Endothelial cell of umbilical vein (primary cell): Measurements from ENCODE around the gene CLEC16A. TPM values are rescaled to one million over a fixed set of nuclear protein-coding genes. Genes with fewer than 3 reads are reported as not detected.

Experiments used
- BruUV-seq: library from RNA; stranded (reverse); fragments of 400-500 nt; replicated peaks from 2 replicates; lab custom pipeline; 2021; lab: Mats Ljungman, UMichigan
- CTCF ChIA-PET: fragments of 300-600, 350-600 bp; sonication (Branson Sonifier 250); formaldehyde crosslinking; loops from one replicate; lab custom pipeline; 2021; ENCODE audit warnings: antibody characterized with exemption, inconsistent platforms; lab: Charles Lee
- POLR2A ChIA-PET: fragments of 300-600, 350-600 bp; sonication (Branson Sonifier 250); formaldehyde crosslinking; loops from one replicate; lab custom pipeline; 2021; ENCODE audit warnings: antibody characterized with exemption, inconsistent platforms; lab: Charles Lee
- DNase-seq: peaks from one replicate; pipeline ENCODE4 v3.0.0-alpha.2; 2011; ENCODE audit warnings: low read depth, low spot score
- FAIRE-seq: peaks from 2 replicates; lab custom pipeline; 2011; peaks lifted over from hg19 to GRCh38; lab: Jason Lieb, UNC
- H2AFZ ChIP-seq: 2 replicates; pipeline ENCODE4 v1.6.0; 2012; ENCODE audit warnings: low read depth, low read length, control low read depth, inconsistent platforms
- H3K27ac ChIP-seq: 2 replicates; pipeline ENCODE4 v1.5.1; 2011; ENCODE audit warnings: low read depth, mild to moderate bottlenecking, control low read depth, low read length, moderate library complexity; ENCODE audit not compliant: insufficient read depth
- H3K27me3 ChIP-seq, 2 experiments: 2 replicates each; pipeline versions ENCODE4 v1.6.0 to v1.6.1; 2011; ENCODE audit warnings: low read length in 2 of 2, mixed read lengths in 1 of 2; ENCODE audit not compliant: control insufficient read depth in 2 of 2, insufficient read depth in 2 of 2
- H3K36me3 ChIP-seq, 2 experiments: 2 replicates in 1 of 2; 3 replicates in 1 of 2; pipeline ENCODE4 v1.5.1; 2011; ENCODE audit warnings: low read length in 2 of 2, mild to moderate bottlenecking in 1 of 2, moderate library complexity in 1 of 2; ENCODE audit not compliant: control insufficient read depth in 2 of 2, insufficient read depth in 2 of 2; ENCODE audit errors: extremely low read depth in 1 of 2
- H3K4me1 ChIP-seq: 3 replicates; pipeline ENCODE4 v1.5.1; 2011; ENCODE audit warnings: mild to moderate bottlenecking, low read length; ENCODE audit not compliant: control insufficient read depth, insufficient read depth; ENCODE audit errors: extremely low read depth
- H3K4me2 ChIP-seq: 2 replicates; pipeline ENCODE4 v1.6.1; 2011; ENCODE audit warnings: low read length, control low read depth, mixed read lengths; ENCODE audit not compliant: insufficient read depth
- H3K4me3 ChIP-seq, 3 experiments: fragments of 200-600 bp in 1 of 3; sonication (generic), shearing (Covaris generic) in 1 of 3; replicated peaks in 1 of 3; 2 replicates each; pipeline ENCODE4 v1.5.1; 2011 to 2016; ENCODE audit warnings: control low read depth in 3 of 3, low read length in 3 of 3, mild to moderate bottlenecking in 2 of 3, inconsistent platforms in 1 of 3, low read depth in 1 of 3, moderate library complexity in 1 of 3; ENCODE audit not compliant: insufficient read depth in 1 of 3
- H3K79me2 ChIP-seq: 2 replicates; pipeline ENCODE4 v1.6.0; 2012; ENCODE audit warnings: low read length, inconsistent platforms; ENCODE audit not compliant: control insufficient read depth, insufficient read depth
- H3K9ac ChIP-seq: replicated peaks from 2 replicates; pipeline ENCODE3; 2011; ENCODE audit warnings: low read length, control low read depth; ENCODE audit not compliant: insufficient read depth; ENCODE audit errors: extremely low read depth
- H3K9me1 ChIP-seq: replicated peaks from 3 replicates; pipeline ENCODE4 v1.6.0; 2011; ENCODE audit warnings: mild to moderate bottlenecking, low read length; ENCODE audit not compliant: control insufficient read depth, insufficient read depth; ENCODE audit errors: extremely low read depth
- H3K9me3 ChIP-seq: replicated peaks from 2 replicates; pipeline ENCODE4 v1.5.1; 2012; ENCODE audit warnings: low read length, inconsistent platforms; ENCODE audit not compliant: control insufficient read depth, insufficient read depth
- H4K20me1 ChIP-seq: replicated peaks from 2 replicates; pipeline ENCODE3; 2011; ENCODE audit warnings: mild to moderate bottlenecking, low read length; ENCODE audit not compliant: control insufficient read depth, insufficient read depth; ENCODE audit errors: extremely low read depth
- CTCF ChIP-seq, 2 donors: IDR thresholded peaks; 1 replicate in 1 of 2; 2 replicates in 1 of 2; pipeline ENCODE4 v1.5.1; 2011; ENCODE audit warnings: low read length in 2 of 2, mild to moderate bottlenecking in 2 of 2, moderate library complexity in 2 of 2, control low read depth in 1 of 2, inconsistent platforms in 1 of 2, low read depth in 1 of 2; ENCODE audit not compliant: insufficient read depth in 1 of 2; ENCODE audit errors: extremely low read depth in 1 of 2
- EZH2 ChIP-seq: IDR thresholded peaks from 2 replicates; pipeline ENCODE4 v1.6.1; 2012; ENCODE audit warnings: borderline replicate concordance, low read depth, mild to moderate bottlenecking, moderate library complexity, low read length, inconsistent platforms; ENCODE audit not compliant: severe bottlenecking
- FOS ChIP-seq: IDR thresholded peaks from 2 replicates; pipeline ENCODE4 v1.6.1; 2011; ENCODE audit warnings: mild to moderate bottlenecking, low read length, moderate library complexity, borderline replicate concordance; ENCODE audit not compliant: insufficient read depth
- GATA2 ChIP-seq: IDR thresholded peaks from 2 replicates; pipeline ENCODE4 v1.7.0; 2011; ENCODE audit warnings: low read depth, mild to moderate bottlenecking, moderate library complexity, mixed read lengths, low read length; ENCODE audit not compliant: insufficient read length, insufficient read depth
- JUN ChIP-seq: IDR thresholded peaks from 2 replicates; pipeline ENCODE4 v1.6.1; 2011; ENCODE audit warnings: borderline replicate concordance, low read depth; ENCODE audit not compliant: insufficient read length, insufficient read depth
- MYC ChIP-seq: IDR thresholded peaks from one replicate; pipeline ENCODE4 v1.6.1; 2011; ENCODE audit warnings: mild to moderate bottlenecking, low read depth, low read length
- POLR2A ChIP-seq: IDR thresholded peaks from 2 replicates; pipeline ENCODE4 v1.6.1; 2012; ENCODE audit warnings: low read depth, mild to moderate bottlenecking, control low read depth, low read length
- POLR2AphosphoS5 ChIP-seq: IDR thresholded peaks from 2 replicates; pipeline ENCODE4 v1.6.1; 2012; ENCODE audit warnings: low read depth, mild to moderate bottlenecking, control low read depth, low read length, moderate library complexity; ENCODE audit not compliant: insufficient read depth
- dilution Hi-C: fragments of 300-500 bp; cut with MboI; formaldehyde crosslinking; loops from one replicate; pipeline ENCODE4 v1.15.0; 2019; ENCODE audit warnings: low sequenced_read_pairs; ENCODE audit not compliant: extremely low pct_ligation_motif_present
- intact Hi-C: fragments of 100-400 bp; cut with micrococcal nuclease; formaldehyde crosslinking; loops from one replicate; pipeline ENCODE4 v1.10.0; 2022
- polyA plus RNA-seq, 4 experiments: library from polyadenylated mRNA; depleted of rRNA in 3 of 4; stranded (reverse) in 3 of 4; unstranded in 1 of 4; fragments of >200 nt; gene quantifications; 2 replicates each; pipeline versions ENCODE4 v1.2.1 to v1.2.3, GENCODE V29; 2011 to 2012; ENCODE audit warnings: missing spikeins in 1 of 4
- total RNA-seq: library from RNA; stranded (reverse); gene quantifications from 2 replicates; pipeline ENCODE4 v1.2.3, GENCODE V29; 2021
- TF ChIP-seq, protein P1 (sequence below): IDR thresholded peaks from 2 replicates; pipeline ENCODE4 v1.6.1; 2011; ENCODE audit not compliant: insufficient read depth, insufficient read length

The CLEC16A gene
- total and polyA plus RNA-seq, 2 donors (not counting 3 experiments of a cell fraction or from before 2014, with no cell fraction given) = 11.4 to 23.3 TPM

GRCh38 chr16:11211061-11211976 is 267.0 kb downstream of the CLEC16A start:
- no peaks in the 10 kb centered on the region for H3K4me1 ChIP-seq
- no peak overlapping the region for H2AFZ ChIP-seq
- CTCF ChIA-PET = no interaction called here
- intact Hi-C loops (no loop called here), dilution Hi-C loops (no loop called here)
- H3K27ac ChIP-seq = no peak overlapping the region
- H3K9me1 ChIP-seq = no peaks in the 10 kb centered on the region
- H3K9ac ChIP-seq = no peak overlapping the region
- no peak for FAIRE-seq
- H3K79me2 ChIP-seq = no peaks in the 10 kb centered on the region
- H3K27me3 ChIP-seq = no peaks in the 10 kb centered on the region
- BruUV-seq = no TSS peak
- H3K4me3 ChIP-seq = no peak overlapping the region
- H3K9me3 ChIP-seq = no peaks in the 10 kb centered on the region
- no peak for DNase-seq
- no peaks in the 10 kb centered on the region for H4K20me1 ChIP-seq
- POLR2A ChIA-PET = no interaction called here
- H3K36me3 ChIP-seq = no peaks in the 10 kb centered on the region
- no peak for TF ChIP-seq POLR2A
- TF ChIP-seq, protein P1, sequence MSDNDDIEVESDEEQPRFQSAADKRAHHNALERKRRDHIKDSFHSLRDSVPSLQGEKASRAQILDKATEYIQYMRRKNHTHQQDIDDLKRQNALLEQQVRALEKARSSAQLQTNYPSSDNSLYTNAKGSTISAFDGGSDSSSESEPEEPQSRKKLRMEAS = no peak
- no peak for TF ChIP-seq MYC
- no peak for TF ChIP-seq CTCF (IDR thresholded peaks at IDR 0.05; ENCODE audit: extremely low read depth in 1 of 2, insufficient read depth in 1 of 2, low read depth in 1 of 2, low read length in 2 of 2)
- no peak for TF ChIP-seq POLR2AphosphoS5
- TF ChIP-seq GATA2 = no peak
- no peak for TF ChIP-seq EZH2
- TF ChIP-seq JUN = no peak
- no peak for TF ChIP-seq FOS
- no peak overlapping the region for H3K4me2 ChIP-seq
